ENCODE results near the gene OR2H1.

The OR2H1 gene

GRCh38 chr6:29483735-29484134 is 26.8 kb downstream of the OR2H1 start:
- no peak for DNase-seq (ENCODE audit: low spot score)

GRCh38 chr6:29486577-29486976 is 29.6 kb downstream of the OR2H1 start:
- no peak for DNase-seq (ENCODE audit: low spot score)

GRCh38 chr6:29487131-29487530 is 30.2 kb downstream of the OR2H1 start:
- no peak for DNase-seq (ENCODE audit: low spot score)

GRCh38 chr6:29487660-29488059 is 30.7 kb downstream of the OR2H1 start, which contains the start of gene MAS1L:
Gene MAS1L, minus strand, starts transcription at chr6:29487956. Its CDS starts 54 bp downstream, at chr6:29487902.
- no peak for DNase-seq (ENCODE audit: low spot score)

- no peak for DNase-seq (ENCODE audit: low spot score)
Observed at GRCh38 chr6:29488874-29489273, 31.9 kb downstream of the OR2H1 start.

- no peak for DNase-seq (ENCODE audit: low spot score)
Observed at GRCh38 chr6:29489286-29489685, 32.3 kb downstream of the OR2H1 start.

- DNase-seq (ENCODE audit: low spot score), result no peak
Observed at GRCh38 chr6:29490055-29490454, 33.1 kb downstream of the OR2H1 start.

GRCh38 chr6:29490552-29490951 is 33.6 kb downstream of the OR2H1 start:
- DNase-seq (ENCODE audit: low spot score), result no peak

GRCh38 chr6:29491574-29491973 is 34.6 kb downstream of the OR2H1 start:
- no peak for DNase-seq (ENCODE audit: low spot score)

- DNase-seq (ENCODE audit: low spot score), result no peak
Observed at GRCh38 chr6:29493261-29493660, 36.3 kb downstream of the OR2H1 start.

GRCh38 chr6:29494131-29494530 is 37.2 kb downstream of the OR2H1 start:
- no peak for DNase-seq (ENCODE audit: low spot score)

GRCh38 chr6:29495571-29495970 is 38.6 kb downstream of the OR2H1 start:
- no peak for DNase-seq (ENCODE audit: low spot score)

- DNase-seq (ENCODE audit: low spot score), result no peak
Observed at GRCh38 chr6:29496961-29497360, 40.0 kb downstream of the OR2H1 start.

GRCh38 chr6:29499704-29500103 is 42.7 kb downstream of the OR2H1 start:
- no peak for DNase-seq (ENCODE audit: low spot score)

GRCh38 chr6:29500594-29500993 is 43.6 kb downstream of the OR2H1 start:
- DNase-seq (ENCODE audit: low spot score), result no peak

GRCh38 chr6:29501106-29501505 is 44.2 kb downstream of the OR2H1 start:
- DNase-seq (ENCODE audit: low spot score), result no peak

- no peak for DNase-seq (ENCODE audit: low spot score)
Observed at GRCh38 chr6:29502181-29502580, 45.2 kb downstream of the OR2H1 start.

GRCh38 chr6:29502597-29502996 is 45.6 kb downstream of the OR2H1 start:
- DNase-seq (ENCODE audit: low spot score), result no peak

GRCh38 chr6:29504961-29505360 is 48.0 kb downstream of the OR2H1 start:
- DNase-seq (ENCODE audit: low spot score), result no peak

- DNase-seq (ENCODE audit: low spot score), result no peak
Observed at GRCh38 chr6:29505808-29506207, 48.9 kb downstream of the OR2H1 start.

- no peak for DNase-seq (ENCODE audit: low spot score)
Observed at GRCh38 chr6:29506446-29507067, 49.6 kb downstream of the OR2H1 start.

GRCh38 chr6:29507319-29507718 is 50.4 kb downstream of the OR2H1 start:
- no peak for DNase-seq (ENCODE audit: low spot score)

GRCh38 chr6:29509239-29509638 is 52.3 kb downstream of the OR2H1 start:
- DNase-seq (ENCODE audit: low spot score), result no peak

- DNase-seq (ENCODE audit: low spot score), result no peak
Observed at GRCh38 chr6:29509711-29510110, 52.8 kb downstream of the OR2H1 start.

- no peak for DNase-seq (ENCODE audit: low spot score)
Observed at GRCh38 chr6:29510202-29510601, 53.2 kb downstream of the OR2H1 start.

Measured in SW480 (cell line).